Left renal pelvis (tissue), 4 donors: Measurements from ENCODE around the gene STXBP4. TPM values are rescaled to one million over a fixed set of nuclear protein-coding genes. Genes with fewer than 3 reads are reported as not detected.

ENCODE experiments used
- DNase-seq, 4 donors: peaks; one replicate each; pipeline ENCODE4 v3.0.0-alpha.2; 2013; ENCODE audit warnings: low read depth in 4 of 4, low spot score in 3 of 4
- polyA plus RNA-seq, 4 donors: library from polyadenylated mRNA; unstranded; fragments of 120-200 nt; gene quantifications; one replicate each; pipeline ENCODE4 v1.2.1, GENCODE V29; 2013; ENCODE audit not compliant: insufficient read length in 4 of 4

The STXBP4 gene
- polyA plus RNA-seq, 4 donors: 11.5 to 21.1 (median 18.7) TPM

GRCh38 chr17:54969658-54970572, 1.4 kb downstream of the STXBP4 start:
- DNase-seq: no peak

- no peak for DNase-seq
Measured at GRCh38 chr17:54971147-54971546, 2.6 kb downstream of the STXBP4 start.

- no peak for DNase-seq
Measured at GRCh38 chr17:54971901-54972300, 3.3 kb downstream of the STXBP4 start.

GRCh38 chr17:54972406-54973138, 4.0 kb downstream of the STXBP4 start:
- DNase-seq: no peak

GRCh38 chr17:54974759-54975158, 6.2 kb downstream of the STXBP4 start:
- no peak for DNase-seq

GRCh38 chr17:54976316-54976715, 7.8 kb downstream of the STXBP4 start:
- DNase-seq: no peak

- no peak for DNase-seq
Measured at GRCh38 chr17:54977744-54978143, 9.2 kb downstream of the STXBP4 start.

GRCh38 chr17:54979657-54980056, 11.1 kb downstream of the STXBP4 start:
- DNase-seq: no peak

- no peak for DNase-seq
Measured at GRCh38 chr17:54980375-54980774, 11.8 kb downstream of the STXBP4 start.

GRCh38 chr17:54982399-54982798, 13.8 kb downstream of the STXBP4 start:
- DNase-seq: no peak

GRCh38 chr17:54983260-54983659, 14.7 kb downstream of the STXBP4 start:
- DNase-seq: no peak

GRCh38 chr17:54985476-54985875, 16.9 kb downstream of the STXBP4 start:
- no peak for DNase-seq

GRCh38 chr17:54990118-54990517, 21.6 kb downstream of the STXBP4 start:
- no peak for DNase-seq

GRCh38 chr17:54991567-54991966, 23.0 kb downstream of the STXBP4 start:
- no peak for DNase-seq

- peak in 2 of 4 donors; percentile 29 to 33 for DNase-seq
Measured at GRCh38 chr17:54992797-54993639, 24.5 kb downstream of the STXBP4 start.

GRCh38 chr17:54996441-54996840, 27.9 kb downstream of the STXBP4 start:
- DNase-seq: no peak

GRCh38 chr17:55002458-55002857, 33.9 kb downstream of the STXBP4 start:
- no peak for DNase-seq

- no peak for DNase-seq
Measured at GRCh38 chr17:55004484-55004883, 35.9 kb downstream of the STXBP4 start.

- no peak for DNase-seq
Measured at GRCh38 chr17:55005520-55005919, 37.0 kb downstream of the STXBP4 start.

GRCh38 chr17:55023626-55024025, 55.1 kb downstream of the STXBP4 start:
- DNase-seq: no peak

- DNase-seq: no peak
Measured at GRCh38 chr17:55037828-55038227, 69.3 kb downstream of the STXBP4 start.
